Measurements from ENCODE around the gene UBE2L3.

DNA sequence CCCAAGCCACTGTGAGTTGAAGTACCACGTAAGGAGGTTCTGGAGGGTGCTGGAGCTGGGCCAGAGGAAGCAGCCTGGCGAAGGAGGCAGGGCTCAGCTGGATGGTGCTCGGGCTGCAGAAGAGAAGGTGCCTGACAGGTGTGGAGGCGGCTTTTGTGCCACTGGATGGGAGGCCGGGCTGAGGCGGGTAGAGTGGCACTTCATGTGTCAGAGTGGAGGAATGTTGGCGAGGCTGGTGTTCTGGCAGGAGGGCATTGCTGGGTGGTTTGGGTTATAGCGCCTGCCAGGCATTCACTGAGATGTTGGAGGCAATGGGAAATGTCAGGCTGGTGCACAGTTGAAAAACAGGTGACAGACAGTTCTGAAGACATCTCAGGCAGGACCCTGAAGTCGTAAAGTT, 24.2 kb downstream of the UBE2L3 start:
- TF ChIP-seq, protein P1, sequence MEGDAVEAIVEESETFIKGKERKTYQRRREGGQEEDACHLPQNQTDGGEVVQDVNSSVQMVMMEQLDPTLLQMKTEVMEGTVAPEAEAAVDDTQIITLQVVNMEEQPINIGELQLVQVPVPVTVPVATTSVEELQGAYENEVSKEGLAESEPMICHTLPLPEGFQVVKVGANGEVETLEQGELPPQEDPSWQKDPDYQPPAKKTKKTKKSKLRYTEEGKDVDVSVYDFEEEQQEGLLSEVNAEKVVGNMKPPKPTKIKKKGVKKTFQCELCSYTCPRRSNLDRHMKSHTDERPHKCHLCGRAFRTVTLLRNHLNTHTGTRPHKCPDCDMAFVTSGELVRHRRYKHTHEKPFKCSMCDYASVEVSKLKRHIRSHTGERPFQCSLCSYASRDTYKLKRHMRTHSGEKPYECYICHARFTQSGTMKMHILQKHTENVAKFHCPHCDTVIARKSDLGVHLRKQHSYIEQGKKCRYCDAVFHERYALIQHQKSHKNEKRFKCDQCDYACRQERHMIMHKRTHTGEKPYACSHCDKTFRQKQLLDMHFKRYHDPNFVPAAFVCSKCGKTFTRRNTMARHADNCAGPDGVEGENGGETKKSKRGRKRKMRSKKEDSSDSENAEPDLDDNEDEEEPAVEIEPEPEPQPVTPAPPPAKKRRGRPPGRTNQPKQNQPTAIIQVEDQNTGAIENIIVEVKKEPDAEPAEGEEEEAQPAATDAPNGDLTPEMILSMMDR (IDR thresholded peaks at IDR 0.05; ENCODE audit: low read length), result no peak
- no peak for TF ChIP-seq EZH2phosphoT487 (IDR thresholded peaks at IDR 0.05; ENCODE audit: low read length)

Data from MM.1S (cell line).